ENCODE measurements around the gene IYD. TPM values are rescaled to one million over a fixed set of nuclear protein-coding genes. Genes with fewer than 3 reads are reported as not detected.

Gene IYD
- total RNA-seq, 1 donor, result not detected

DNA sequence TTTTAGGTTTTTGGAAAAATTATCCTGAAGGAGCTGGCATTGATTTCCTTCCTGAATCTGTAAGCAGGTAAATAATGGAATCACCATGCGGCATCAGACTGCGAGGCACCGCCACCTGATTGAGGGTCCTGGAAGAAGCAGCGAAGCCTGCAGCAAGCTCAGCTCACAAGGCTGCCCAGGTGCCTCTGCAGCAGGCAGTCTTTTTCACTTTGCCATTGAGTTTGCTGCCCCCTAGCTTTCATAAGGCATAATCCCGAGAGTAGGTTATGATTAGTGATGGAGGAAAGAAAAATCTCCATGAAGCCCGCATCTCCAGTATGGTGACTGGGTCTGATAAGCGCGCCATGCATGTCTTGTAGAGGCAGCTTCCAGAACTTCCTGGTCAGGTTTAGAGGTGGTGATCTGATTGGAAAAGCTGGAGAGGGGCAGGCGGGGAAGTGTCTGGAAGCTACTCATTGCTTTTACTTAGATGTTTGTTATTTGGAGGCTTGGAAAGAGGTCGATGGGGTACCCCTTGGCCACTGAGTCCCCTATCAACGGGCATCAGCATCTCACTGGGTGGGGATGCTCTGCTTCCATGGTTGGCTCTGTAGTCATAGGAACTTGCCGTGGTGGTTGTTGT, 26.7 kb downstream of the IYD start:
- peak; percentile 78 for DNase-seq (ENCODE audit: insufficient read length, low spot score, missing footprints)
- Histone ChIP-seq H3K4me2 (ENCODE audit: insufficient read depth, low read length) (no peak overlapping the region), H4K20me1 (ENCODE audit: insufficient read depth, low read length) (no peaks in the 10 kb centered on the region), H2AFZ (ENCODE audit: low read length) (no peak overlapping the region), H3K4me3 (ENCODE audit: insufficient read depth, low read length) (no peak overlapping the region), H3K9me3 (ENCODE audit: low read depth, low read length) (no peaks in the 10 kb centered on the region), H3K27ac (ENCODE audit: low read depth, low read length) (no peak overlapping the region), H3K79me2 (ENCODE audit: insufficient read depth, low read length) (no peaks in the 10 kb centered on the region), H3K27me3 (ENCODE audit: insufficient read depth, low read length) (no peaks in the 10 kb centered on the region), H3K4me1 (ENCODE audit: insufficient read depth, low read length) (no peaks in the 10 kb centered on the region), H3K36me3 (ENCODE audit: insufficient read depth, low read length) (no peaks in the 10 kb centered on the region)
- peak; percentile 87 for TF ChIP-seq CTCF (IDR thresholded peaks at IDR 0.05; ENCODE audit: extremely low read depth, low read depth, low read length)

DNA sequence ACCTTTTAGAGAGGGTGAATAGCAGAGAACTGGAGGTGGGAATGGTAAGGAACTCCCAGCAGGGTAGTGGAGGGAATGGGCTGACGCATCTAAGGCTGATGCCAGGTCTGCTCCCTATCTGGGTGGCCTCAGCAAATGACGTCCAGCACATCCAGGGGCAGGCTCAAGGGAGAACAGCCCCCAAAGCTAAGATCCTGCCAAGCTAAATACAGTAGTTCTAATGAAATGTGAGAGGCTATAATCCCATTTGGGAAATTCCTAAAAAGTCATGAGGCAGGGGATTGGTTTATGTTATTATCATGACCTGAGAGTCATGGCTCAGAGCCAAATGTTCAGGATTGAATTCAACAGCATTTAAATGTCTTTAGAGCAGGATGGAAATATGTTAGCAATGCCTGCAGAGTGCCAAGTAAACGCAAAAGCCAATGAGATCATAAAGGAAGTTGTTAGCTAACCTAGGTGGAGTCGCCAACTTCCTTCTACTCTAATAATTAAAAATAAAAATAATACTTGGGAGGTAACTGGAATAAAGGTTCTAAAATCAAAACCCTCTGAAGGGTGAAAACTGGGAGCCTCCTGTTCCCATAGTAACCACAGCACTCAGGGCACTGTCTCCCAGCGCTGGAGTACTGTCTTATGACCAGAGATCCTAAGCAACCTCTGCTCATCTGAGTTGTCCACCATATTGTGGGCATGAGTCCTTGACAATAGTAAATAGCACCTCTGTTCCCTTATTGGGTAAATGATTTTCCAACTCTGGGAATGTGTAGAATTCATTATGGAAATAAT, 34.8 kb downstream of the IYD start:
- no peak overlapping the region for H3K4me3 ChIP-seq (ENCODE audit: insufficient read depth, low read length)
- no peaks in the 10 kb centered on the region for H3K36me3 ChIP-seq (ENCODE audit: insufficient read depth, low read length)
- no peaks in the 10 kb centered on the region for H4K20me1 ChIP-seq (ENCODE audit: insufficient read depth, low read length)
- H2AFZ ChIP-seq (ENCODE audit: low read length), result peak overlapping the region; percentile 74
- H3K27ac ChIP-seq (ENCODE audit: low read depth, low read length), result peak overlapping the region; percentile 82
- H3K79me2 ChIP-seq (ENCODE audit: insufficient read depth, low read length), result no peaks in the 10 kb centered on the region
- H3K4me1 ChIP-seq (ENCODE audit: insufficient read depth, low read length), result peaks cover 29% of the 10 kb centered on the region
- H3K4me2 ChIP-seq (ENCODE audit: insufficient read depth, low read length), result peak overlapping the region; percentile 41
- no peaks in the 10 kb centered on the region for H3K9me3 ChIP-seq (ENCODE audit: low read depth, low read length)
- TF ChIP-seq CTCF (IDR thresholded peaks at IDR 0.05; ENCODE audit: extremely low read depth, low read depth, low read length), result no peak
- no peaks in the 10 kb centered on the region for H3K27me3 ChIP-seq (ENCODE audit: insufficient read depth, low read length)
- peak; percentile 91 for DNase-seq (ENCODE audit: insufficient read length, low spot score, missing footprints)

- H3K27me3 ChIP-seq (ENCODE audit: insufficient read depth, low read length), result no peaks in the 10 kb centered on the region
These were observed 38.1 kb downstream of the IYD start for GRCh38 chr6:150406948-150407347.

More at GRCh38 chr6:150406948-150407347, 38.1 kb downstream of the IYD start:
- Histone ChIP-seq H3K36me3 (ENCODE audit: insufficient read depth, low read length) (no peaks in the 10 kb centered on the region), H4K20me1 (ENCODE audit: insufficient read depth, low read length) (no peaks in the 10 kb centered on the region), H3K9me3 (ENCODE audit: low read depth, low read length) (no peaks in the 10 kb centered on the region), H3K4me1 (ENCODE audit: insufficient read depth, low read length) (peaks cover 56% of the 10 kb centered on the region), H3K79me2 (ENCODE audit: insufficient read depth, low read length) (no peaks in the 10 kb centered on the region), H3K27ac (ENCODE audit: low read depth, low read length) (no peak overlapping the region), H3K4me2 (ENCODE audit: insufficient read depth, low read length) (no peak overlapping the region), H3K4me3 (ENCODE audit: insufficient read depth, low read length) (no peak overlapping the region), H2AFZ (ENCODE audit: low read length) (no peak overlapping the region)
- TF ChIP-seq CTCF (IDR thresholded peaks at IDR 0.05; ENCODE audit: extremely low read depth, low read depth, low read length), result no peak
- no peak for DNase-seq (ENCODE audit: insufficient read length, low spot score, missing footprints)

Measured in osteoblast (primary cell).